Coronary artery (tissue), 2 donors: Measurements from ENCODE around the gene STX2.

Experiments
- DNase-seq: peaks from one replicate; pipeline ENCODE4 v3.0.0-alpha.2; 2017; ENCODE audit warnings: low spot score
- H3K27ac ChIP-seq, 2 donors: fragments of 200-600 bp; sonication (generic); one replicate each; pipeline ENCODE4 v1.5.1; 2016 to 2019
- H3K4me3 ChIP-seq: fragments of 200-600 bp; sonication (generic); 2 replicates; pipeline ENCODE4 v1.5.1; 2016; ENCODE audit warnings: mild to moderate bottlenecking, moderate library complexity
- CTCF ChIP-seq: fragments of 200-600 bp; sonication (generic); IDR thresholded peaks from one replicate; pipeline ENCODE4 v1.5.1; 2019; ENCODE audit warnings: antibody characterized with exemption

STX2 gene

GRCh38 chr12:130873825-130874224, 34.8 kb upstream of the STX2 start:
- no peak overlapping the region for H3K4me3 ChIP-seq
- DNase-seq: no peak
- H3K27ac ChIP-seq: no peak overlapping the region
- TF ChIP-seq CTCF: no peak

GRCh38 chr12:130873106-130873795, 34.2 kb upstream of the STX2 start:
- H3K27ac ChIP-seq: no peak overlapping the region
- DNase-seq: no peak
- peak overlapping the region; percentile 85 for H3K4me3 ChIP-seq
- no peak for TF ChIP-seq CTCF

- TF ChIP-seq CTCF: no peak
- peak overlapping the region; percentile 85 for H3K4me3 ChIP-seq
- no peak for DNase-seq
- H3K27ac ChIP-seq: peak overlapping the region; percentile 85 to 92
Measured at GRCh38 chr12:130872179-130873096, 33.4 kb upstream of the STX2 start.

GRCh38 chr12:130871286-130872178, 32.5 kb upstream of the STX2 start, which contains the start of gene RAN:
Gene RAN, plus strand, starts transcription at chr12:130872066. Its CDS starts 528 bp downstream, at chr12:130872594.
- no peak for TF ChIP-seq CTCF
- H3K27ac ChIP-seq: peak within 1 kb of the TSS; percentile 85 to 92
- DNase-seq: peak; percentile 92
- H3K4me3 ChIP-seq: peak within 1 kb of the TSS; percentile 85

- peak overlapping the region; percentile 85 for H3K4me3 ChIP-seq
- DNase-seq: peak; percentile 86
- peak; percentile 45 for TF ChIP-seq CTCF
Measured at GRCh38 chr12:130870442-130871285, 31.6 kb upstream of the STX2 start.

GRCh38 chr12:130868412-130868811, 29.4 kb upstream of the STX2 start:
- TF ChIP-seq CTCF: no peak
- Histone ChIP-seq H3K27ac (no peak overlapping the region), H3K4me3 (no peak overlapping the region)
- no peak for DNase-seq

More at GRCh38 chr12:130870442-130871285, 31.6 kb upstream of the STX2 start:
- peak overlapping the region; percentile 47 to 92 for H3K27ac ChIP-seq
